Lower leg skin (tissue), 4 donors: ENCODE results near the gene SH3BGR. TPM values are rescaled to one million over a fixed set of nuclear protein-coding genes. Genes with fewer than 3 reads are reported as not detected.

Experiments
- DNase-seq, 2 donors: peaks; one replicate each; pipeline ENCODE4 v3.0.0-alpha.2; 2019; ENCODE audit warnings: low spot score in 2 of 2
- H3K4me3 ChIP-seq: fragments of 200-600 bp; sonication (generic); 2 replicates; pipeline ENCODE4 v1.5.1; 2017; ENCODE audit warnings: mild to moderate bottlenecking, low read depth; ENCODE audit not compliant: poor library complexity, severe bottlenecking
- CTCF ChIP-seq, 3 donors: fragments of 450-650 bp; IDR thresholded peaks; one replicate each; pipeline ENCODE4 v1.5.1; 2016; ENCODE audit warnings: antibody characterized with exemption in 3 of 3, mild to moderate bottlenecking in 3 of 3, moderate library complexity in 2 of 3
- POLR2A ChIP-seq, 2 donors: fragments of 450-650 bp; IDR thresholded peaks; one replicate each; pipeline ENCODE4 v1.6.1; 2016 to 2017; ENCODE audit warnings: antibody characterized with exemption in 2 of 2, mild to moderate bottlenecking in 1 of 2, moderate library complexity in 1 of 2
- WGBS, 2 donors: methylation state at CpG; one replicate each; pipeline ENCODE4 v1.1.5; 2018; 5-methylcytosine and 5-hydroxymethylcytosine counted together
- intact Hi-C: fragments of 100-400 bp; cut with DNase I; formaldehyde crosslinking; loops from one replicate; pipeline ENCODE4 v1.15.0; 2023; ENCODE audit warnings: low total_unique reads
- total RNA-seq, 4 donors: library from RNA; depleted of rRNA; stranded (reverse); fragments of >200 nt; gene quantifications; one replicate each; pipeline ENCODE4 v1.1.0, GENCODE V29; 2016

The SH3BGR gene
- total RNA-seq, 4 donors from 2014 or later, result 0.74 to 3.7 (median 3.5) TPM; not detected in 1

GRCh38 chr21:39453571-39454179 is 1.9 kb downstream of the SH3BGR start:
- TF ChIP-seq POLR2A (IDR thresholded peaks at IDR 0.05) (no peak), CTCF (IDR thresholded peaks at IDR 0.05) (no peak)
- DNase-seq, result no peak
- H3K4me3 ChIP-seq, result no peak overlapping the region
- intact Hi-C loops, result no loop called here
- WGBS, 2 donors, result 97% methylated on average over 4 of the region's 4 CpGs

DNA sequence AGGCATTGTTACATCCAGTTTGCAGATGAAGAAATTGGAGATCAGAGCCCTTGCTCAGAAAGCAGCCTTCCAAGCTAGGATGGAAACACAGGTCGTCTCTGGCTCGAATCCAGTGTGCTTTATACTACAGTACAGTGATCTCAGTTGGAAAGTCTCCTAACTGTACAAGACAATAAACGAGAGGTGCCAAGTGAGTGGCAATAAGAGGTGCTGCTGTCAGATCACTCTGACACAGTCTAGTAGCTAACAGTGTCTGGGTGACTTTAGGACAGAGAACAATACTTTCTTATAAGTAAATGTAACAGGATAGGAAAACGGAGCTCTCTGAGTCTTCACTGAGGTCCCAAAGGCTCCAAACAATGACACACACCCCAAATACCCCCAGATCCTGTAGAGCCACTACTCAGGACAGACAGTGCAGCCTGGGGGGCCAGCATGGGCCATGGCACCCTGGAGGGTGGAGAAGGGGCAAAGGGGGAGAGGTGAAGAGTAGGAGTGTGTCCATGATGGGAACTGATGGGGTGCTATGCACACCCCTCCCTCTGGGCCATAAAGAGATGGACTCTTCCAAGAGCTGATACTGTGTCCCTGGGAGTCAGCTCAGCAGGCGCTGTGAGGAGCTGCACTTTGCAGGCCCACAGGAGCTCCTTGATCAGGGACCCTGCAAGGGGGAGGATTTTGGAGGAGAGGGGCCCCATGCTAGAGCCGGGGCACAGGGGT is 3.3 kb downstream of the SH3BGR start:
- intact Hi-C loops, result no loop called here
- WGBS, 2 donors, result 55 to 71% methylated on average over 6 of the region's 6 CpGs
- H3K4me3 ChIP-seq, result no peak overlapping the region
- no peak for DNase-seq
- TF ChIP-seq POLR2A (IDR thresholded peaks at IDR 0.05) (no peak), CTCF (IDR thresholded peaks at IDR 0.05) (no peak)

DNA sequence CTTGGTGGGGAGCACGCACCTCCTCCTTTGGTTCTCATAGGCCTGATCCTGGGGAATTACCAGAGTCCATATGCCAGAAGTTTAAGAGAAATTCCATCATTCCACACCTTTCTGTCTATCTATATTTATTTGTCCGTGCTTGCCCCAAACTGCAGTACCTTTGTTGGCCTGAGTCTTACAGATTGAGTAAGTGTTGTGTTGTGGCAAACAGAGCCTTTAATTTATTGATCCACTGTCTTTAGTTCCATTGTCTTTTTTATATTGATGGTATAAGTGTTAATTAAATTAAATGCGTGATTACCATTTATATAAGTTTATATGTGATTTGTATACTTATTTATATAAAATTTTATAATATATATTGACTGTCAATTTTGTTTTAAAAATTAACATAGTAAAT is 4.9 kb downstream of the SH3BGR start:
- no peak for DNase-seq
- H3K4me3 ChIP-seq, result no peak overlapping the region
- intact Hi-C loops, result no loop called here
- TF ChIP-seq POLR2A (IDR thresholded peaks at IDR 0.05) (no peak), CTCF (IDR thresholded peaks at IDR 0.05) (no peak)
- WGBS, 2 donors, result 66 to 77% methylated on average over 3 of the region's 3 CpGs

- no peak for TF ChIP-seq POLR2A (IDR thresholded peaks at IDR 0.05)
- TF ChIP-seq CTCF (IDR thresholded peaks at IDR 0.05), result no peak
- intact Hi-C loops, result no loop called here
- no peak overlapping the region for H3K4me3 ChIP-seq
- 75 to 77% methylated on average over 3 of the region's 3 CpGs for WGBS, 2 donors
- DNase-seq, result no peak
Observed at GRCh38 chr21:39461419-39461818, 9.6 kb downstream of the SH3BGR start.

GRCh38 chr21:39463308-39463707 is 11.5 kb downstream of the SH3BGR start:
- intact Hi-C loops, result no loop called here

More at GRCh38 chr21:39463308-39463707, 11.5 kb downstream of the SH3BGR start:
- TF ChIP-seq POLR2A (IDR thresholded peaks at IDR 0.05) (no peak), CTCF (IDR thresholded peaks at IDR 0.05) (no peak)
- no peak for DNase-seq
- H3K4me3 ChIP-seq, result no peak overlapping the region
- WGBS, 2 donors, result 75 to 80% methylated on average over 3 of the region's 3 CpGs
